ENCODE results near the gene STT3B.

Gene STT3B

DNA sequence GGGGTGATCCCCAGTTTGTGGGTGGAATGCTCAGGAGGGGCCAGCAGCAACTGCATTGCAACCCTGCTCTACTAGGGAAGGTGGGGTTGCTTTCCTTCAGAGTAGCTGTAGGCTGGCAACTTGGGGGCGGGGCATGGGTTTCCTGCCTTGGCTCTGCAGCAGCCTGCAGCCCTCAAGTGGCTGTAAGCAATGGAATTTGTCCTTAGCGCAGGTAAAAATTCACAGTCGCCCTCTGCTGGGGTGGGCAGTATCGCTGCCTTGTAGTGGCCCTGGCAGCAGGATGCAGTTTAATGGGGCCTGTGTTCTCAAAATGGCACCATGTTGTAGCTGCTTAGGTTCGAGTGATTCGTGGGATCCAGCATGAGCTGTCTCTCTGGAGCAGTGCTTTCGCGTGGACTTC lies 29.8 kb downstream of the STT3B start:
- Histone ChIP-seq H3K27ac (ENCODE audit: low read depth, low read length) (no peak overlapping the region), H4K91ac (ENCODE audit: low read depth, low read length) (no peak overlapping the region), H3K27me3 (ENCODE audit: insufficient read depth, low read length) (no peaks in the 10 kb centered on the region), H3K36me3 (ENCODE audit: control insufficient read depth in 1 of 2, insufficient read depth in 2 of 2, low read length in 2 of 2) (no peaks in the 10 kb centered on the region), H3K79me1 (ENCODE audit: low read length) (no peaks in the 10 kb centered on the region), H3K79me2 (ENCODE audit: control insufficient read depth, insufficient read depth, low read length, poor library complexity) (peaks cover 4% of the 10 kb centered on the region), H4K8ac (ENCODE audit: low read depth, low read length) (no peak overlapping the region), H4K12ac (ENCODE audit: low read depth, low read length) (no peak overlapping the region), H2BK120ac (ENCODE audit: insufficient read depth, low read length, poor library complexity) (no peak overlapping the region), H3K18ac (ENCODE audit: low read length) (no peak overlapping the region), H3K14ac (ENCODE audit: low read length) (no peak overlapping the region), H3K4me2 (ENCODE audit: low read length) (no peak overlapping the region), H2AK5ac (ENCODE audit: low read length) (no peak overlapping the region), H3K9ac (ENCODE audit: low read length) (no peak overlapping the region), H3K4ac (ENCODE audit: low read depth, low read length) (peak overlapping the region; percentile 68), H2AFZ (ENCODE audit: insufficient read depth, low read length, poor library complexity) (no peak overlapping the region), H3K4me1 (ENCODE audit: control insufficient read depth in 1 of 2, insufficient read depth in 2 of 2, low read length in 2 of 2) (peaks cover 6 to 11% of the 10 kb centered on the region in 2 experiments), H3K9me3 (ENCODE audit: insufficient read depth, low read depth, low read length) (no peaks in the 10 kb centered on the region), H2BK12ac (ENCODE audit: low read length) (no peak overlapping the region), H3K4me3 (ENCODE audit: low read depth, low read length) (no peak overlapping the region), H3K23ac (ENCODE audit: low read length) (no peak overlapping the region), H2BK5ac (ENCODE audit: low read depth, low read length, poor library complexity) (no peak overlapping the region)
- DNase-seq, result peak in 1 of 2 donors; percentile 49
- WGBS (ENCODE audit: extremely low coverage, insufficient coverage, insufficient read length), result no CpG with 5 or more reads among the region's 8 CpGs

DNA sequence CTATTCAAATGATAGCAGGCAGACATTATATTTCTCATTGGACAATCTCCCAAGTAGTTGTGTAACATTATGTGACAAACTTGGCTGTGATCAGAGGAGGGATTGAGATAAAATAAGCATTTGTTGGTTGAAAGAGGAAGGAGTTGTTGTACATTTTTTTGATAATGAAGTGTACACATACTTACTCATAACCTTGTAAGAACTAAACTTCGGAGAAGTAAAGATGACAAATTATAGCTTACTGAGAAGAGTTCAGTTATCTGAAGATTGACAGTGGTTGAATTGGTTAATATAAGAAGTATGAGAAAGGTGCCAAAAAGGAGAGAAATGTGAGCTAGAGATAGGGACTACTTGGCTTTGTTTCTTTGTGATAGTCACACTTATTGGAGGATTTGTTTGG lies 32.6 kb downstream of the STT3B start:
- Histone ChIP-seq H2BK120ac (ENCODE audit: insufficient read depth, low read length, poor library complexity) (no peak overlapping the region), H3K9me3 (ENCODE audit: insufficient read depth, low read depth, low read length) (no peaks in the 10 kb centered on the region), H4K12ac (ENCODE audit: low read depth, low read length) (no peak overlapping the region), H3K4ac (ENCODE audit: low read depth, low read length) (no peak overlapping the region), H3K79me1 (ENCODE audit: low read length) (no peaks in the 10 kb centered on the region), H2AFZ (ENCODE audit: insufficient read depth, low read length, poor library complexity) (no peak overlapping the region), H3K4me2 (ENCODE audit: low read length) (no peak overlapping the region), H3K27ac (ENCODE audit: low read depth, low read length) (no peak overlapping the region), H4K91ac (ENCODE audit: low read depth, low read length) (no peak overlapping the region), H3K27me3 (ENCODE audit: insufficient read depth, low read length) (no peaks in the 10 kb centered on the region), H4K8ac (ENCODE audit: low read depth, low read length) (no peak overlapping the region), H2AK5ac (ENCODE audit: low read length) (no peak overlapping the region), H3K9ac (ENCODE audit: low read length) (no peak overlapping the region), H2BK5ac (ENCODE audit: low read depth, low read length, poor library complexity) (no peak overlapping the region), H3K4me3 (ENCODE audit: low read depth, low read length) (no peak overlapping the region), H3K23ac (ENCODE audit: low read length) (no peak overlapping the region), H2BK12ac (ENCODE audit: low read length) (no peak overlapping the region), H3K4me1 (ENCODE audit: control insufficient read depth in 1 of 2, insufficient read depth in 2 of 2, low read length in 2 of 2) (peaks cover 6 to 11% of the 10 kb centered on the region in 2 experiments), H3K14ac (ENCODE audit: low read length) (no peak overlapping the region), H3K18ac (ENCODE audit: low read length) (no peak overlapping the region), H3K36me3 (ENCODE audit: control insufficient read depth in 1 of 2, insufficient read depth in 2 of 2, low read length in 2 of 2) (peaks cover 0 to 2% of the 10 kb centered on the region in 2 experiments), H3K79me2 (ENCODE audit: control insufficient read depth, insufficient read depth, low read length, poor library complexity) (peaks cover 4% of the 10 kb centered on the region)
- DNase-seq, result no peak
- WGBS (ENCODE audit: extremely low coverage, insufficient coverage, insufficient read length), result no CpG with 5 or more reads among the region's 1 CpG

DNA sequence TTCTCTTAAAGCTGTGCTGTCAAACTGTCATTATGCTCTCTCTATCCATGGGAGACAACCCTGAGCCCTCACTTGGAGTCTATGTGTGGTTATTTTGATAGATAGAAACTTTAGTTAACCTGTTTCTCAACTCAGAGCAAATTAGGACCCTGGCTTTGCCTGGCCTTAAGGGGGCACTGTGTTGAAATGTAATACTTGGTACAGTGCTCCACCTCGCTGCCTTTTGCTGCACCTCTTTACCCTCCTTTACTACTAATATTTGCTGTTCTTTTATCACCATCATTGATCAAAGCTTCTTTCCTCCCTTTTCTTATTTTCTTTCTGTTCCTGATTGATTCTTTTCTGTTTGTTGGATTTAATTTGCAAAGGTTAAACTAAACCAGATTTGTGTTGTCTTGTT lies 34.3 kb downstream of the STT3B start:
- Histone ChIP-seq H3K4me1 (ENCODE audit: control insufficient read depth in 1 of 2, insufficient read depth in 2 of 2, low read length in 2 of 2) (peaks cover 4 to 7% of the 10 kb centered on the region in 2 experiments), H3K14ac (ENCODE audit: low read length) (no peak overlapping the region), H2BK12ac (ENCODE audit: low read length) (no peak overlapping the region), H4K91ac (ENCODE audit: low read depth, low read length) (no peak overlapping the region), H2AK5ac (ENCODE audit: low read length) (no peak overlapping the region), H3K9ac (ENCODE audit: low read length) (no peak overlapping the region), H4K12ac (ENCODE audit: low read depth, low read length) (no peak overlapping the region), H3K27ac (ENCODE audit: low read depth, low read length) (no peak overlapping the region), H3K79me1 (ENCODE audit: low read length) (no peaks in the 10 kb centered on the region), H2BK120ac (ENCODE audit: insufficient read depth, low read length, poor library complexity) (no peak overlapping the region), H3K9me3 (ENCODE audit: insufficient read depth, low read depth, low read length) (no peaks in the 10 kb centered on the region), H3K4me3 (ENCODE audit: low read depth, low read length) (no peak overlapping the region), H3K27me3 (ENCODE audit: insufficient read depth, low read length) (no peaks in the 10 kb centered on the region), H3K4ac (ENCODE audit: low read depth, low read length) (no peak overlapping the region), H3K23ac (ENCODE audit: low read length) (no peak overlapping the region), H3K18ac (ENCODE audit: low read length) (no peak overlapping the region), H3K36me3 (ENCODE audit: control insufficient read depth in 1 of 2, insufficient read depth in 2 of 2, low read length in 2 of 2) (peaks cover 0 to 2% of the 10 kb centered on the region in 2 experiments), H3K79me2 (ENCODE audit: control insufficient read depth, insufficient read depth, low read length, poor library complexity) (peaks cover 3% of the 10 kb centered on the region), H2BK5ac (ENCODE audit: low read depth, low read length, poor library complexity) (no peak overlapping the region), H3K4me2 (ENCODE audit: low read length) (no peak overlapping the region), H2AFZ (ENCODE audit: insufficient read depth, low read length, poor library complexity) (no peak overlapping the region), H4K8ac (ENCODE audit: low read depth, low read length) (no peak overlapping the region)
- no peak for DNase-seq
- no CpG with 5 or more reads among the region's 1 CpG for WGBS (ENCODE audit: extremely low coverage, insufficient coverage, insufficient read length)

DNA sequence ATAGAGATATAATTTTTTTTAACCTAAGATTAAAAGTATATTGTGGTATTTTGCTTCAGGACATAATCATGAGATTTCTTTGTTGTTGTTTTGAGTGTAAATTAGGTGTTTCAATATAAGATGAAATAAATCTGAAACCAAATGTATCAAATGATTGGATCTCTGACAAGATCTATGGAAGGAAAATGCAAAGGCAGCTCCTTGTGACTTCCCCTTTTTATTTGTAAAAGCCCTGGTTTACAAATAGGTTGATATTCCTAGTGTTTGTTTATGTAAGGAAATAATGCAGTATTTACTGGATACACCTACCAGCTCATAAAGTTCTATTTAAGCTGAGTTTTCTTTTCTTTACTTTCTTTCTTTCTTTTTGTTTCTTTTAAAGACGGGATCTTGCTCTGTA lies 35.9 kb downstream of the STT3B start:
- H2AFZ ChIP-seq (ENCODE audit: insufficient read depth, low read length, poor library complexity), result no peak overlapping the region
- no peak overlapping the region for H3K27ac ChIP-seq (ENCODE audit: low read depth, low read length)
- H3K4me3 ChIP-seq (ENCODE audit: low read depth, low read length), result no peak overlapping the region
- no peak overlapping the region for H3K23ac ChIP-seq (ENCODE audit: low read length)
- H3K18ac ChIP-seq (ENCODE audit: low read length), result no peak overlapping the region
- H3K4ac ChIP-seq (ENCODE audit: low read depth, low read length), result peak overlapping the region; percentile 62
- H4K91ac ChIP-seq (ENCODE audit: low read depth, low read length), result no peak overlapping the region
- H3K27me3 ChIP-seq (ENCODE audit: insufficient read depth, low read length), result no peaks in the 10 kb centered on the region
- H3K9me3 ChIP-seq (ENCODE audit: insufficient read depth, low read depth, low read length), result no peaks in the 10 kb centered on the region
- no peak overlapping the region for H2BK5ac ChIP-seq (ENCODE audit: low read depth, low read length, poor library complexity)
- H2AK5ac ChIP-seq (ENCODE audit: low read length), result no peak overlapping the region
- peaks cover 4% of the 10 kb centered on the region for H3K79me2 ChIP-seq (ENCODE audit: control insufficient read depth, insufficient read depth, low read length, poor library complexity)
- no peak overlapping the region for H3K14ac ChIP-seq (ENCODE audit: low read length)
- H2BK12ac ChIP-seq (ENCODE audit: low read length), result no peak overlapping the region
- H4K8ac ChIP-seq (ENCODE audit: low read depth, low read length), result no peak overlapping the region
- H3K79me1 ChIP-seq (ENCODE audit: low read length), result no peaks in the 10 kb centered on the region
- H2BK120ac ChIP-seq (ENCODE audit: insufficient read depth, low read length, poor library complexity), result no peak overlapping the region
- H4K12ac ChIP-seq (ENCODE audit: low read depth, low read length), result no peak overlapping the region
- peaks cover 0 to 2% of the 10 kb centered on the region in 2 experiments for H3K4me1 ChIP-seq (ENCODE audit: control insufficient read depth in 1 of 2, insufficient read depth in 2 of 2, low read length in 2 of 2)
- H3K9ac ChIP-seq (ENCODE audit: low read length), result no peak overlapping the region
- no peak overlapping the region for H3K4me2 ChIP-seq (ENCODE audit: low read length)
- peaks cover 0 to 4% of the 10 kb centered on the region in 2 experiments for H3K36me3 ChIP-seq (ENCODE audit: control insufficient read depth in 1 of 2, insufficient read depth in 2 of 2, low read length in 2 of 2)
- whole genome bisulfite sequencing (ENCODE audit: extremely low coverage, insufficient coverage, insufficient read length), result no CpG with 5 or more reads among the region's 1 CpG
- DNase-seq, result no peak
